Erythroblast (primary cell): ENCODE measurements around the gene ABCA8.
"Not testable (repeated sequence)": the region's sequence is repeated elsewhere in the genome, so short reads cannot be mapped to it uniquely, and the experiment has no call there.

Experiments used
- GATA1 ChIP-seq: IDR thresholded peaks from 2 replicates; pipeline ENCODE4 v1.6.1; 2011; ENCODE audit warnings: low read depth, mild to moderate bottlenecking, control low read depth, low read length, moderate library complexity
- POLR2A ChIP-seq: IDR thresholded peaks from 2 replicates; pipeline ENCODE4 v1.6.1; 2011; ENCODE audit warnings: mild to moderate bottlenecking, low read length

- not testable (repeated sequence) for TF ChIP-seq POLR2A, GATA1
These were observed 11.4 kb downstream of the ABCA8 start for GRCh38 chr17:68943812-68944182.
